Colon (tissue), 2 donors: ENCODE data around the gene SBF2.
"Not testable (repeated sequence)": the region's sequence is repeated elsewhere in the genome, so short reads cannot be mapped to it uniquely, and the experiment has no call there.

Experiments used
- FAIRE-seq: peaks from 2 replicates; lab custom pipeline; 2012; peaks lifted over from hg19 to GRCh38; lab: Jason Lieb, UNC
- donor health status: control.
- donor health status: control.

Gene SBF2

DNA sequence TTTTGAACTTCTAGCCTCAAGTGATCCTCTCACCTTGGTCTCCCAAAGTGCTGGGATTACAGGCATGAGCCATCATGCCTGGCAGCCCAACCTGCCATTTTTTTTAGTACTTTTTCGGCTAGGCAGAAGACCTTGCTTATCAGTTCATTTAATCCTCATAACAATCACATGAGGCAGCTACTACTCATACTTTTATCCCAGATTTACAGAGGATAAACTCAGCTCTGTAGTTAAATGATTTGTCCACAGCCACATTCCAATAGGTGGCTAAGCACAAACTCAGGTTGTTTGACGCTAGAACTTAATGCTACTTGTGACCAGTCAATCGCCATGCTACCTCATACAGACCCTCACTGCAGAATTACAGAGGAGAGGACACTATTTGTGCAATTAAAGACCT lies 28.1 kb downstream of the SBF2 start:
- FAIRE-seq: no peak

DNA sequence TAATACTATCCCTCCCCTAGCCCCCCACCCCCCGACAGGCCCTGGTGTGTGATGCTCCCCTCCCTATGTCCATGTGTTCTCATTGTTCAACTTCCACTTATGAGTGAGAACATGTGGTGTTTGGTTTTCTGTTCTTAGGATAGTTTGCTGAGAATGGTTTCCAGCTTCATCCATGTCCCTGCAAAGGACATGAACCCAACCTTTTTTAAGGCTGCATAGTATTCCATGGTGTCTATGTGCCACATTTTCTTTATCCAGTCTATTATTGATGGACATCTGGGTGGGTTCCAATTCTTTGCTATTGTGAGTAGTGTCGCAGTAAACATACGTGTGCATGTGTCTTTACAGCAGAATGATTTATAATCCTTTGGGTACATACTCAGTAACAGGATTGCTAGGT lies 29.3 kb downstream of the SBF2 start:
- FAIRE-seq: not testable (repeated sequence)

DNA sequence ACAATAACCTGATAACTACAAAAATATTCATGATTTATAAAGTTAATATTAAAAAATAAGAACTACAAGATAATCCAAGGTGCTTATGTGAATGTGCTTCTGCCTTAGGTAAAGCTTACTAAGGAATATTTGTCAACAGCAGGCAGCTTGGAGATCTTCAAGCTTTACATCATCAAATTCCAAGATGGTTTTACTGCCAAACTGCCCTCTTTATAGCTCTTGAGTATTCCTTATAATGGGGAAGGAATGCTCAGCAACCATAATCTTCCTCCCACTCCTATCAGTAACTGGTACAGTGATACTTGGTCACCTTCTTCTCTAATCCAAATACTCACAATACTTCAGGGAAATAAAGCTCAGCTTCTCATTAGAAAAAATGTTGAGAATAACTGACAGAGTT lies 30.1 kb downstream of the SBF2 start:
- no peak for FAIRE-seq

DNA sequence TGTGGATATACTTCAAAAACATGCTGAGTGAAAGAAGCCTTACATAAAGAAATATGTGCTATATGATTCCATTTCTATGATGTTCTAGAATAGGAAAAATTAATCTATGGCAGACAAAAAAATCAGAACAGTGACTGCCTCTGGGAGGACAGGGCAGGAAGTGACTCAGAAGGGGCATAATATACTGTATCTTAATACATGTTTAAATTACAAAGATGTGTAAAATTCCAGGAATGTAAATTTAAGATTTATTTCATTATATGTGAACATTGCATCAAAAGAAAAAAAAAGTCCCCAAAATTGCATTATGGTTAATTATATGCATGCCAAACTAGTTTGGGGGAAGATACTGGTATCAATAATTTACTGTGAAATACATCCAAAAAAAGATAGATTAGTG lies 32.2 kb downstream of the SBF2 start:
- FAIRE-seq: no peak

DNA sequence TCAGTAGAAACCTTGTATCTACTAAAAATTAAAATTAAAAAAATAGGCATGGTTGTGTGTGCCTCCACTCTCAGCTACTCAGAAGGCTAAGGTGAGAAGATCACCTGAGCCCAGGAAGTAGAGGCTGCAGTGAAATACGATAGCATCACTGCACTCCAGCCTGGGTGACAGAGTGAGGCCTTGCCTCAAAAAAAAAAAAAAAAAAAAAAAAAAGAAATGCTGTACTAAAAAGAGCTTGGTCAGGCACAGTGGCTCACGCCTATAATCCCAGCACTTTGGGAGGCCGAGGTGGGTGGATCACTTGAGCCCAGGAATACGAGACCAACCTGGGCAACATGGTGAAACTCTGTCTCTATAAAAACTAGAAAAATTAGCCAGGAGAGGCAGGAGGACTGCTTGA lies 36.5 kb downstream of the SBF2 start:
- FAIRE-seq: no peak

DNA sequence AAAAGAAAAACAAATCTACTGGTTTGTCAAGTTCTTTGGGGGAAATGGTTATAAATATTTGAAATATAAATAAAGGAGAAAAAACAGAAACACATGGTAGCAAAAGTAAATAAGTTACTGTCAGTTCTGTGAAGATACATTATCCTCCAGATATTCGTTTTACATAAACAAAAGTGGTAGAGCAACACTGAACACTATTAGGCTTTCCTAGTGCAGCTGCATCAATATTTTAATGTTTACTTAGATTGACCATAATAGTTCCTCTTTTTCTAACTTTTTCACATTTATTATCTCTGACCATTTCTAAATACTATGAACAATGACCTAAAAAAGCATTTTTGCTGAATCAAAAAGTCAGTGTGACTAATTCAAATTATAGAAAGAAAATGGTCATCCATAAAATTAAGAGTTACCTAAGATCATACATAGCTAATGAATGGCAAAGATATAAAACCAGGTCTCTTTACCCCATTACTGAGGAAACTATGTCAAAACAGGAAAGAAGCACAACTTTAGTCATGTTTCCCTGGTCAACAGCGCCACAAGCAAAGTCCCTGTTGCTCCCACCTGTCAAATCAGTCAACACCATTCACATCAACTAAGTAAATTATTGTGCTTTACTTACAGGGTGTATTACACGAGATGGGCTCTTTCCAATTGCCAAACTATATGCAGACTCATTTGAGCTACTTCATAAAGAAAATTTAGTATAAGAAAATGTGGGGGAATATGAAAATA lies 38.5 kb downstream of the SBF2 start:
- no peak for FAIRE-seq

DNA sequence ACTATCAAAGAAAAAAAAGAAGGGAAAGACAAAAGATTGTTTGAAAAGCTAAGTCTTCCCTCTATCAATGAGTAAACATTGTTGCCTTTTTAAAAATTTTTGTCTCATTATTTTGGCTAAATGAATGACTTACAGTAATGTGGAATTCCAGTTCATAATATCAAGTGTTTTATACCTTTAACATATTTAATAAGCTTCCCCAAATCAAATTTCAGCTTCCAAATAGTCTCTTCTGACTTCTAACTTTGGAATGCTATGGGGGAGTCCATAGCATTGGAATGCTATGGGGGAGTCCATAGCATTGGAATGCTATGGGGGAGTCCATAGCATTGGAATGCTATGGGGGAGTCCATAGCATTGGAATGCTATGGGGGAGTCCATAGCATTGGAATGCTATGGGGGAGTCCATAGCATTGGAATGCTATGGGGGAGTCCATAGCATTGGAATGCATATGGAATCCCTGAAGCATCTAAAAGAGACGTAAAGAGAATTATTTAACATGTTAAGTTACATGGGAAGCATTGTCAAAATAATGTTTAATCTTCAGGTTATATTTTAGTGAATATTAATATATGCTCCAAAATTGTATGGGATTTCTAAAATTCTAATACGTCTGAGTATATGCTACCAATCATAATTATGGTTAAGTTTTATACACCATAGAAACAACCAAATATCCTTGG lies 44.4 kb downstream of the SBF2 start:
- not testable (repeated sequence) for FAIRE-seq

DNA sequence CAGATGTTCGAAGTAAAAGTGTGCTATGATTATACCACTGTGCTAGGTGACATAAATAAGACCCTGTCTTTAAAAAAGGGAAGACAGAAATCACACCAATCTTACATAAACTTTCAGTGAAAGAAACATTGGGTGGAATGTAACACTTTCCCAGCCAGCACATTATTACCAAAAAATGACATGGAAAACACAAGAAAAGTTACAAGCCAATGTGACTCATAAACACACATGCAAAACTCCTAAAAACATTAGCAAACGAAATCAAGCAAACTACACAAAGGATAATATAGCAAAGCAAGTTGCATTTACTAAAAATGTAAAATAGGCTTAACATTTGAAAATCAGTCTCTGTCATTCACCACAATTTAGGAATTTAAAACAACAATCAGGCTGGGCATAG lies 47.0 kb downstream of the SBF2 start:
- FAIRE-seq: no peak

DNA sequence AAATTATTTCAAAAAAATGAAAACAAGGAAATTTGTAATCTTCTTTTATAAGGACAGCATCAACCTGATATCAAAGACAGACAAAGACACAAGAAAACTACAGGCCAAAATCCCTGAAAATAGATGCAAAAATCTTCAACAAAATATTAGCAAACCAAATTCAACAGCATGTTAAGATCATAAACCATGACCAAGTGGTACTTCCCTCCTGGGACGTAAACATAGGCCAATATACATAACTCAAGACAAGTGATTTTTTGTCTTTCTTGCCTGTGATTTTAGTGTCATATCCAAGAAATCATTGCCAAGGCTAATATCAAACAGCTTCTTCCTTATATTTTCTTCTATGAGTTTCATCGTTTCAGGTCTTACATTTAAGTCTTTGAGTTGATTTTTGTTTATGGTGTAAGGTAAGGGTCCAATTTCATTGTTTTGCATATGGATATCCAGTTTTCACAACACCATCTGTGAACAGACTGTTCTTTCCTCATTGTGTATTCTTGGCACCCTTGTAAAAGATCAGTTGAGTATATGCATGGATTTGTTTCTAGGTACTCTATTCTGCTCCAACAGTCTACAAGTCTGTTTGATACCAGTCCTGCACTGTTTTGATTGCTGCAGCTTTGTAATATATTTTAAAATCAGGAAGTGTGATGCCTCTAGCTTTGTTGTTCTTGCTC lies 50.0 kb downstream of the SBF2 start:
- FAIRE-seq: no peak

DNA sequence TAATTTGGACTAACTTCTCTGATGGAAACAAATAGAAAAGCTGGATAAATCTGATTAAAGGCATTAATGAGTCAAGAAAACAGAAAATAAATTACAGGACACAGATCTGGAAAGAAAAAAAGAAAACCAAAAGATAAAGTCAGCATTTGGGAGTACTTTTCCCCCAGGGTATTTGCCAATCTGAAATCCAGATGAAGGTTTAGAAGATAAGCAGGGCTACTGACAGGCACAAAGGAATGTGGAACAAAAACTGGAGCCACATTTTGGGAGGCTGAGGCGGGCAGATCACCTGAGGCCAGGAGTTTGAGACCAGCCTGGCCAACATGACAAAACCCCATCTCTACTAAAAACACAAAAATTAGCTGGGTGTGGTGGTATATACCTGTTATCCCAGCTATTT lies 57.2 kb downstream of the SBF2 start:
- no peak for FAIRE-seq

DNA sequence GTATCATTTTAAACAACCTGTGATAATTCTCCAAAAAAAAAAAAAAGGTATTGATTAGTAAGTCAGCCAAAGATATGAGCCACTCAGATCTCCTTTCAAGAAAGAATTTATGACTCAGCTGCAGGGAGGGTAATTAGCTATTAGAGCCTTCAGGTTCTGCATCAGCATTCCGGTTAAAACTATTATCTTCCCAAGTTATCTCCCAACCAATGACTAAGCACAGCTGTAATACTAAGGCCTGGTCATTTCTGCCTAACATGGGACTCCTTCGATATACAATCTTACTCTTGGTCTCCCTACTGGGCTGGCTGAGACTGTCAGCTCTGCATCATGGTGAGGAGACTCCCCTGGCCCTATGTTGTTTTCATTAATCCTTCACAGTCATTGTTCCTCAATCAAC lies 60.4 kb downstream of the SBF2 start:
- FAIRE-seq: no peak

DNA sequence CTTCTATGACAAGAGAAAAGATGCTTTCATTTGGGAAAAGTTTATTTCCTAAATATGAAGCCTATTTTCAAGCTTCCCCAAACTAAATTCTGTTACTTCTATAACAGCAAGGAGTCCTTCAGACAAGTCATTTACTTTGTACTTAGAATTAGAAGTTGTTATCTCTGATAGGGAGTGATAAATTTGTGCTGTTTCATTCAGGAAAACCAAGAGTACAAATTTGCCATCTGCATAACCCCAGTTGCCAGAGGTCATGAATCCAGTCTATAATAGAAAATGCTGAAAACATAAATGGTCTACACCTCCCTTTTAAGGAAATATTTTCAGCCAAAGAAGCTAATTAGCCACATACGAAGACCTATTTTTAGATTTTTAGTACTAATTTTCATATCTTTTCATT lies 61.3 kb downstream of the SBF2 start:
- FAIRE-seq: no peak

DNA sequence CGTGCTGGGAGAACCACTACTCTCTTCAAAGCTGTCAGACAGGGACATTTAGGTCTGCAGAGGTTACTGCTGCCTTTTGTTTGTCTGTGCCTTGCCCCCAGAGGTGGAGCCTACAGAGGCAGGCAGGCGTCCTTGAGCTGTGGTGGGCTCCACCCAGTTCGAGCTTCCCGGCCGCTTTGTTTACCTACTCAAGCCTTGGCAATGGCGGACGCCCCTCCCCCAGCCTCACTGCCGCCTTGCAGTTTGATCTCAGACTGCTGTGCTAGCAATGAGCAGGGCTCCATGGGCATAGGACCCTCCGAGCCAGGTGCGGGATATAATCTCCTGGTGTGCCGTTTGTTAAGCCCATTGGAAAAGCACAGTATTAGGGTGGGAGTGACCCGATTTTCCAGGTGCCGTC lies 62.2 kb downstream of the SBF2 start:
- FAIRE-seq: not testable (repeated sequence)

DNA sequence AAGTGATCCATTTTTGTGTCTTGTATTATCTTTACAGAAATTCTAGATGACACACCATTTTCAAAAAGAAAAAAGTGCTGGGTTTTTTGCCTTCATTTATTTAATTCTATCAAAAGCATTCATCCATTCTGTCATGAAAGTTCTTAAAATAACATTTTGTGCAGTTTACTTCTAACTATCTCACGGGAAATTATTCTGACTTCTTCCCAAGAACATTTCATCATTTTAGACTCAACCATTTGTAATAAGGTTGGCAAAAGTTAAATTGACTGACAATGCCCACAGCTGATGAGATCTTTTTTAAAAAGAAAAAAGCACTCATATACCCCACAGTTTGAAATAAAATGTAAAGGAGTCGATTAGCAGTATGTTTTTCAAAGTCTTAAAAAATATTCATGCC lies 68.5 kb downstream of the SBF2 start:
- no peak for FAIRE-seq

DNA sequence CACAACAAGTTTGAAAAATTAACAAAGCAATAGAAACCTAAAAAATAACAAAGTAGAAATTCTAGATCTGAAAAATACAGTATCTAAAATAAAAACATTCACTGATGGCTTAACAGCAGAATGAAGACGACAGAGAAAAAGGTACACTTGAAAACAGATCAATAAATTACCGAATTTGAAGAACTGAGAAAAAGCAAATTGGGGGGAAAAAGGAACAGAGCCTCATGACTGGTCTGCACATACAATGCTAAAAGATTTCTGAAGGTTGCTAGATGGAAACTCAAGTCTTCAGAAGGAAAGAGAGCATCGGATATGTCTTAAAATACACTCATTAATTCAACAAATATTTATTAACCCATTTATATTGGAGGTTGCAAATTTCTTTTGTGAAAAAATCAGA lies 71.6 kb downstream of the SBF2 start:
- no peak for FAIRE-seq

DNA sequence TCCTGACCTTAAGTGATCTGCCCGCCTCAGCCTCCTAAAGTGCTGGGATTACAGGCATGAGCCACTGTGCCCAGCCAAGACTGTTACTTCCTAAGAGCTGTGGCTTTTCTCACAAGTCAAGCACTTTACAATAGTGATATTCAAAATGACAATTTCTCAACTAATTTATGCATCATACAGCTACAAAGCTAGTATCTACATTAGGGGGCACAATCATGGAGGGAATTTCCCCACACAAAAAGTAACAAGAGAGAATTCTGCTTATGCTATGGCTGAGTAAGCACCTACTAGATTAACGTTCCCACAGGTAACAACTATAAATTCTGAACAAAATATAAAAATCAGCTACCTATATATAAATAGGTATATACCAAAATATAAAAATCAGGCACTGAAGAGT lies 72.7 kb downstream of the SBF2 start:
- FAIRE-seq: no peak

DNA sequence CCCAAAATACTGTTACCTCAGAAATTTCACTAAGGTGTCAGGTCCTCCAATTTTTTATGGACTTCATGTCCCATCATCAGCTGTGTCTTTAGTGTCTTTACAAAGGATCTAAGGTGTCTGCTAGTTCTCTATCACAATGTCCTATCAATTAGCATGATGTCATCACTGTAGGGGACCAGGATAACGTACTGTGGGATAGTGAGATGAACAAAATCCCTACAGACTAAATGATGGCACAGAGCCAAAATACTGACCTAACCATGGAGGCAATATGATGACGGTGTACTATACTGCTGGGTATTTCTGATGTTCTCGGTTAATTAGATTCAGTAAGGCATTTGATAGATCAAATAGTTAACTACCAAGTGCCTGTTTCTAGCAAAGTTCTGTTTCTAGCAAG lies 82.5 kb downstream of the SBF2 start:
- no peak for FAIRE-seq

DNA sequence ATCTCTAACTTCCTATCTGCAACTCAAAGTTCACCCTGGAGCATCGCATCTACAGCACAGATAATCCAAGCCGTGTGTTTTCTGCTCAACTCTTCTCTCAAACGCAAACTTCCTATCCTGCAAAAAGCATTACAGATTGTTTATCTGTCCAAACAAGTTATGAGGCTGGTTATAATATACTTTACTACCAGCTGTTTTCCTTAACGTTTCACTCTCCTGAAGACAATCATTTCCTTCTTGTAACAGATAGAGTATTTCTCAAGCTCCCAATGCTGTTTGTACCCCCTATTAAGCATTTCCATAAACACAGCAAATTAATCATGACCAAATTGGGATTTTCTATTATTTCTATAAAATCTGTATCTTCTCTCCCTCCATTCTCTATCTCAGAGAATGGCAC lies 84.7 kb downstream of the SBF2 start:
- FAIRE-seq: no peak

DNA sequence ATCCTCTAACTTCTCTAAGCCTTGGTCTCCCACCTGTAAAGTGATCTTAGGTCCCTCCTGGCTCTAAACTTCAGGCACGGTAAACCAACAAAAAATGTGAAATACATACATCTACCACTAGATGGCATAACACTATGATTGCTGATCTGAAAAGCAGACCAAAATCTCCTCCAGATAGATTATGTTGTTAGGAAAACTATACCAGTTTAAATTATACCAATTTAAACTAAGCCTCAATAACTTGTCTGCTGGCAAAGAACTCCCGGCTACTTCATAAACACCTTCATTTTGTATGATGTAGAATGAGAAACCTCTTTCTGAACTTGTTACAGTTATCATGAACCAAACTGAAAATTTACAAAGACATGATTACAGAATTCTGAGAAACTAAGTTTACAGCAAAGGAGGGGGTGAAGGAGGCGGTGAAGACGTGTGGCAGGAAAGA lies 85.9 kb downstream of the SBF2 start:
- FAIRE-seq: peak; percentile 14

DNA sequence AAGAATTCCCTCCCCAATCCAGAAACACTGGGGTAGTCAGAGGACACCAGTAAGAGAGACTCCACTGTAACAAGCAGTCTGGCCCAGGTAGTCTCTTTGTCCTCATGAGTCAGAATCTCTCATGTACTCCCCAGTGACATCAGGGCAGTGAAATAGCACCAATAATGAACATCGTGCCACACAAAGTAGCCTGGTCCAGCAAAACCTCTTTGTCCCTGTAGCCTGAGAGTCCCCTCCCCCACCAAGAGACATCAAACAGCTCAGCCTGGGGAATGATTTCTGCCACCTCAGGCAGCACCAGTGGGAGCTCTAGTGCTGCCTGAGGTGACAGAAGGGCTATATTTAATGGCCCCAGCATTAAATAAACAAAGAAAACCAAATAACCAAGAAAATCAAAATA lies 88.1 kb downstream of the SBF2 start:
- no peak for FAIRE-seq

DNA sequence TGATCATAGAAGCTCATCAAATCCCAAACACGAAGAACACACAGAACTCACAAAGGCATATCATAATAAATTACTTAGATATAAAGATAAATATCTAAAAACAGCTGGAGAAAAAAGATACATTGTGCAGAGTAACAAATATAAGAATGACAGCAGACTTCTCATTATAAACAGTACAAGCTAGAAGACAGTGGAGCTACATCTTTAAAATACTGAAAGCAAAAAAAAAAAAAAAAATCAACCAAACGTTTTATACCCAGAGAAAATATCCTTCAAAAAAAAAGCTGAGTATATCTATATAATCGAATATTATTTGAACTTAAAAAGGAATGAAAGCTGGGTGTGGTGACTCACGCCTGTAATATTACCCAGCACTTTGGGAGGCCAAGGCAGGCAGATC lies 90.0 kb downstream of the SBF2 start:
- FAIRE-seq: no peak

DNA sequence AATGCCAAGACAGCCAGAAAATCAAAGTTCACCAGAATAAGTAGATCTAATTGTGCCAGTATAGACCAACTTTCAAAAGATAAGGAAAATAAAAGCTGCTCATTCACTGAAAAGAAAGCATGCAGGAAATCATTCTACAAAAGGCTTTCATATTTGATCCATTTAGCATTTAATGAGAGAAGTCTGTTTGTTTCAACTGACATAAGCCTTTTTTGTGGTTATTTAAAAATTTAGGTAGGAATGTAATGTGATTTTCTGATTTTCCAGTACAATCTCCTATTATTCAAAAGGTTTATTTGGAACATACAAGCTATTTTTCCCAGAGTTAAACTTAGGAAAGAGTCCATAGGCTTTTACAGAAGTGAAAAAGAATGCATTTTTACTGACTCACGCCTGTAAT lies 92.7 kb downstream of the SBF2 start:
- FAIRE-seq: no peak

DNA sequence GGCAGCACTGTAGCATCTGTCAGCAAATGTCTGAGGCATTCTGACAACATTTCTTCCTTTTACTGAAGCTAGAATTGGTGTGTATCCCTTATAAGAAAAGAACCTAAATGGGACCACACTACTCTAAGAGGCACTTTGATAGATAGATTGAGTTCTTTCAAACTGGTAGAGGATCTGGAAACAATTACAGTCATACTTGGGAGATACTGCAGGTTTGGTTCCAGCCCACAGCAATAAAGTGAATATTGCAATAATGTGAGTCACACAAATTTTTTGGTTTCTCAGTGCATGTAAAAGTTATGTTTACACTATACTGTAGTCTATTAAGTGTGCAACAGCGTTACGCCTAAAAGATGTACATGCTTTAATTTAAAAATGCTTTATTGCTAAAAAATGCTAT lies 96.9 kb downstream of the SBF2 start:
- FAIRE-seq: no peak

DNA sequence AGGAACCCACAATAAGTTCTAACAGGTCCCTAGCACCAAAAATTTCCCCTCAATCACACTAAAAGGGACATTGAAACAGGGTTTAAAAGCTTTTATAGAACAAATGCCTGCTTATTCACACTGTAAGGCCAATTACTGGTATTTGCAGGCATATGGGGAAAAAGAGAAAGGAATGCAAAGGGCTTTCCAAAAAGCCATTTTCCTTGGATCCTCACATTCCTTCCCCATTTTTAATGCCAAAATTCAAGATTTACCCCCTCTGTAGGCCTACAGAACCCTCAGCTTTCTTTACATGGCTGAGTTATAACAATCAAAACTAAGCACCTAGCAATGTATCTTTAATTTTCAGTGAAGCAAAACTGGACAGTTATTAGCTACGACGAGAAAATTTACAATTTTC lies 102.0 kb downstream of the SBF2 start:
- no peak for FAIRE-seq
